ENCODE measurements around the gene FAM114A2.

Gene FAM114A2

DNA sequence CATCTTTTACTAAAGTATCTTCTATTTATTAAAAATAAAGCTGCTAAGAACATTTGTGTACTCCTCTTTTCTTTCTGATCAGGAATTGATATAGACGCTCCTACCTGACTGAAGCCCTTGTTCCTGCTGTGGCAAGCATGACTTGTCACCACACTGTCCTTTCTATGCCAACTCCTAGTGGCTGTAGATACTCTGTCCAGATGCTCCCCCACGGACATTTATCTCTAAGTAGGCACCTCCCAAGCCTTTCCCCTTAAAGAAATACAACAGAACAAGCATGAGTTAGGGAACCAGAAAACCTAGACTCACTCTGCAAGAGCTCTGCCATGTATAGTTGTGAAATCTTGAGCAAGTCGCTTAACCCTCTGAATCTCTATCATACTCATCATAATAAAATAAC lies 53.2 kb downstream of the FAM114A2 start:
- Histone ChIP-seq H3K9me3 (ENCODE audit: control insufficient read depth, insufficient read depth, low read depth, low read length) (no peaks in the 10 kb centered on the region), H3K27ac (ENCODE audit: extremely low read depth, low read depth, low read length) (no peak overlapping the region), H3K4me3 (ENCODE audit: low read depth, low read length) (no peak overlapping the region), H3K36me3 (ENCODE audit: control insufficient read depth in 2 of 2, insufficient read depth in 1 of 2, low read length in 2 of 2) (no peaks in the 10 kb centered on the region), H3K4me1 (ENCODE audit: control insufficient read depth, insufficient read depth, low read length) (no peaks in the 10 kb centered on the region)
- ChIA-PET CTCF (interaction anchor here (0.7 to 1.4 kb wide), 3 partner anchors 10 to 961 kb away, joined by 3 to 5 read pairs (median 3); no protein-coding TSS in a partner anchor), POLR2A (no interaction called here)
- peak; percentile 59 for TF ChIP-seq GLIS1 (tag by site-specific recombination; IDR thresholded peaks at IDR 0.05)
- no peak for TF ChIP-seq ZNF16 (tag by site-specific recombination; IDR thresholded peaks at IDR 0.05; ENCODE audit: low read depth)
- TF ChIP-seq ZNF558 (tag by site-specific recombination; IDR thresholded peaks at IDR 0.05) = no peak
- TF ChIP-seq ZFP69B (tag by site-specific recombination; IDR thresholded peaks at IDR 0.05) = no peak
- TF ChIP-seq ZNF184 (tag by site-specific recombination; IDR thresholded peaks at IDR 0.05) = no peak
- TF ChIP-seq RBAK (tag by site-specific recombination; IDR thresholded peaks at IDR 0.05) = no peak
- TF ChIP-seq, protein P1, sequence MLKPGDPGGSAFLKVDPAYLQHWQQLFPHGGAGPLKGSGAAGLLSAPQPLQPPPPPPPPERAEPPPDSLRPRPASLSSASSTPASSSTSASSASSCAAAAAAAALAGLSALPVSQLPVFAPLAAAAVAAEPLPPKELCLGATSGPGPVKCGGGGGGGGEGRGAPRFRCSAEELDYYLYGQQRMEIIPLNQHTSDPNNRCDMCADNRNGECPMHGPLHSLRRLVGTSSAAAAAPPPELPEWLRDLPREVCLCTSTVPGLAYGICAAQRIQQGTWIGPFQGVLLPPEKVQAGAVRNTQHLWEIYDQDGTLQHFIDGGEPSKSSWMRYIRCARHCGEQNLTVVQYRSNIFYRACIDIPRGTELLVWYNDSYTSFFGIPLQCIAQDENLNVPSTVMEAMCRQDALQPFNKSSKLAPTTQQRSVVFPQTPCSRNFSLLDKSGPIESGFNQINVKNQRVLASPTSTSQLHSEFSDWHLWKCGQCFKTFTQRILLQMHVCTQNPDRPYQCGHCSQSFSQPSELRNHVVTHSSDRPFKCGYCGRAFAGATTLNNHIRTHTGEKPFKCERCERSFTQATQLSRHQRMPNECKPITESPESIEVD (tag by site-specific recombination; IDR thresholded peaks at IDR 0.05) = no peak

DNA sequence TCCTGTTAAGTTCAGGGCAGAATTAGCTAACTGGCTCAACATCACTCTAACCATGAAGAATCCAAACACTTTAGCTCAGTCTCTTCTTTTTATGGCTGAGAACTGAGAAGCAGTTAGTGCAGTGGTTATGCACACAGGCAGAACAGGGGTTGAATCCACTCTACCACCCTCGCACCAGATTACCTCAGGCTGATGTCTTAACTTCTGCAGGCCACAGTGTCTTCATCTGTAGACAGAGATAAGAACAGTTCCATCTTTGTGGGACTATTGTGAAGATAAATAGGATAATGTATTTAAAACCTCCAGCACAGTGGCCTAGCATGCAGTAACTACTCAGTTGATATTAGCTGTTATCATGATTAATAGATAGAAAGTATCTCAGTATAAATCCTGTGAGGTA lies 54.8 kb downstream of the FAM114A2 start:
- H3K4me1 ChIP-seq (ENCODE audit: control insufficient read depth, insufficient read depth, low read length) = no peaks in the 10 kb centered on the region
- ChIA-PET CTCF (no interaction called here), POLR2A (no interaction called here)
- no peak overlapping the region for H3K27ac ChIP-seq (ENCODE audit: extremely low read depth, low read depth, low read length)
- no peaks in the 10 kb centered on the region for H3K36me3 ChIP-seq (ENCODE audit: control insufficient read depth in 2 of 2, insufficient read depth in 1 of 2, low read length in 2 of 2)
- H3K9me3 ChIP-seq (ENCODE audit: control insufficient read depth, insufficient read depth, low read depth, low read length) = no peaks in the 10 kb centered on the region
- no peak overlapping the region for H3K4me3 ChIP-seq (ENCODE audit: low read depth, low read length)
- TF ChIP-seq ZNF555 (tag by site-specific recombination; conservative IDR thresholded peaks at IDR 0.05) = no peak
- no peak for TF ChIP-seq MYNN (tag by site-specific recombination; IDR thresholded peaks at IDR 0.05; ENCODE audit: borderline replicate concordance)
- no peak for TF ChIP-seq REPIN1 (tag by site-specific recombination; IDR thresholded peaks at IDR 0.05; ENCODE audit: low read depth)
- TF ChIP-seq ZSCAN23 (tag by site-specific recombination; IDR thresholded peaks at IDR 0.05) = no peak
- TF ChIP-seq, protein P2, sequence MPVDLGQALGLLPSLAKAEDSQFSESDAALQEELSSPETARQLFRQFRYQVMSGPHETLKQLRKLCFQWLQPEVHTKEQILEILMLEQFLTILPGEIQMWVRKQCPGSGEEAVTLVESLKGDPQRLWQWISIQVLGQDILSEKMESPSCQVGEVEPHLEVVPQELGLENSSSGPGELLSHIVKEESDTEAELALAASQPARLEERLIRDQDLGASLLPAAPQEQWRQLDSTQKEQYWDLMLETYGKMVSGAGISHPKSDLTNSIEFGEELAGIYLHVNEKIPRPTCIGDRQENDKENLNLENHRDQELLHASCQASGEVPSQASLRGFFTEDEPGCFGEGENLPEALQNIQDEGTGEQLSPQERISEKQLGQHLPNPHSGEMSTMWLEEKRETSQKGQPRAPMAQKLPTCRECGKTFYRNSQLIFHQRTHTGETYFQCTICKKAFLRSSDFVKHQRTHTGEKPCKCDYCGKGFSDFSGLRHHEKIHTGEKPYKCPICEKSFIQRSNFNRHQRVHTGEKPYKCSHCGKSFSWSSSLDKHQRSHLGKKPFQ (tag by site-specific recombination; IDR thresholded peaks at IDR 0.05) = no peak
- no peak for TF ChIP-seq ZNF610 (tag by site-specific recombination; IDR thresholded peaks at IDR 0.05; ENCODE audit: borderline replicate concordance)
- no peak for TF ChIP-seq ZNF184 (tag by site-specific recombination; IDR thresholded peaks at IDR 0.05)
- no peak for TF ChIP-seq ZNF837 (tag by site-specific recombination; IDR thresholded peaks at IDR 0.05)
- TF ChIP-seq ZNF768 (tag by site-specific recombination; IDR thresholded peaks at IDR 0.05) = no peak
- TF ChIP-seq, protein P3, sequence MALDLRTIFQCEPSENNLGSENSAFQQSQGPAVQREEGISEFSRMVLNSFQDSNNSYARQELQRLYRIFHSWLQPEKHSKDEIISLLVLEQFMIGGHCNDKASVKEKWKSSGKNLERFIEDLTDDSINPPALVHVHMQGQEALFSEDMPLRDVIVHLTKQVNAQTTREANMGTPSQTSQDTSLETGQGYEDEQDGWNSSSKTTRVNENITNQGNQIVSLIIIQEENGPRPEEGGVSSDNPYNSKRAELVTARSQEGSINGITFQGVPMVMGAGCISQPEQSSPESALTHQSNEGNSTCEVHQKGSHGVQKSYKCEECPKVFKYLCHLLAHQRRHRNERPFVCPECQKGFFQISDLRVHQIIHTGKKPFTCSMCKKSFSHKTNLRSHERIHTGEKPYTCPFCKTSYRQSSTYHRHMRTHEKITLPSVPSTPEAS (tag by site-specific recombination; IDR thresholded peaks at IDR 0.05) = no peak
- TF ChIP-seq ZNF530 (tag by site-specific recombination; IDR thresholded peaks at IDR 0.05; ENCODE audit: low read depth) = no peak
- TF ChIP-seq ZNF266 (tag by site-specific recombination; IDR thresholded peaks at IDR 0.05; ENCODE audit: low read depth) = no peak
- TF ChIP-seq, protein P4, sequence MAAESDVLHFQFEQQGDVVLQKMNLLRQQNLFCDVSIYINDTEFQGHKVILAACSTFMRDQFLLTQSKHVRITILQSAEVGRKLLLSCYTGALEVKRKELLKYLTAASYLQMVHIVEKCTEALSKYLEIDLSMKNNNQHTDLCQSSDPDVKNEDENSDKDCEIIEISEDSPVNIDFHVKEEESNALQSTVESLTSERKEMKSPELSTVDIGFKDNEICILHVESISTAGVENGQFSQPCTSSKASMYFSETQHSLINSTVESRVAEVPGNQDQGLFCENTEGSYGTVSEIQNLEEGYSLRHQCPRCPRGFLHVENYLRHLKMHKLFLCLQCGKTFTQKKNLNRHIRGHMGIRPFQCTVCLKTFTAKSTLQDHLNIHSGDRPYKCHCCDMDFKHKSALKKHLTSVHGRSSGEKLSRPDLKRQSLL (tag by site-specific recombination; IDR thresholded peaks at IDR 0.05) = no peak
- TF ChIP-seq ZFP3 (tag by site-specific recombination; IDR thresholded peaks at IDR 0.05; ENCODE audit: low read depth) = no peak
- TF ChIP-seq ZNF121 (tag by site-specific recombination; IDR thresholded peaks at IDR 0.05) = no peak
- no peak for TF ChIP-seq ZBTB21 (tag by site-specific recombination; IDR thresholded peaks at IDR 0.05)
- TF ChIP-seq ZNF112 (tag by site-specific recombination; IDR thresholded peaks at IDR 0.05) = no peak
- TF ChIP-seq FEZF1 (tag by site-specific recombination; IDR thresholded peaks at IDR 0.05) = no peak
